Colonic mucosa (tissue), 4 donors: ENCODE results near the gene AATF. TPM values are rescaled to one million over a fixed set of nuclear protein-coding genes. Genes with fewer than 3 reads are reported as not detected.

Source experiments
- DNase-seq: peaks from one replicate; pipeline ENCODE4 v3.0.0-alpha.2; 2020
- H3K27ac ChIP-seq: fragments of 200-600 bp; one replicate; pipeline ENCODE4 v1.8.0; 2021
- H3K27me3 ChIP-seq: fragments of 200-600 bp; one replicate; pipeline ENCODE4 v1.8.0; 2021
- H3K36me3 ChIP-seq: fragments of 200-600 bp; one replicate; pipeline ENCODE4 v1.8.0; 2021
- H3K4me1 ChIP-seq: fragments of 200-600 bp; one replicate; pipeline ENCODE4 v1.8.0; 2021; ENCODE audit warnings: mild to moderate bottlenecking
- H3K4me3 ChIP-seq: fragments of 200-600 bp; one replicate; pipeline ENCODE4 v1.8.0; 2021
- H3K9ac ChIP-seq, 2 donors: one replicate each; pipeline ENCODE4 v1.7.0; 2013; ENCODE audit warnings: control low read depth in 2 of 2, low read depth in 2 of 2, low read length in 2 of 2
- H3K9me3 ChIP-seq: fragments of 200-600 bp; one replicate; pipeline ENCODE4 v1.8.0; 2021
- CTCF ChIP-seq: fragments of 200-600 bp; IDR thresholded peaks from one replicate; pipeline ENCODE4 v1.8.0; 2022; ENCODE audit warnings: antibody characterized with exemption, mild to moderate bottlenecking
- intact Hi-C: fragments of 100-400 bp; cut with DNase I; formaldehyde crosslinking; loops from one replicate; pipeline ENCODE4 v1.14.1; 2022
- total RNA-seq, 2 donors: library from RNA; stranded (reverse); fragmentation: NEBNext Ultra II Directional in 1 of 2; extraction: Animal tissue kit (Norgen Biotek cat#: 25700) in 1 of 2; gene quantifications; one replicate each; pipeline ENCODE4 v1.2.1, GENCODE V29; 2021
- donor health status: healthy.
- donor health status: DM: no; HTN: no; CAD: no.
- donor health status: DM: no; HTN: no; CAD: no.

The AATF gene
- total RNA-seq, 2 donors from 2014 or later = 30.0 to 54.8 TPM

GRCh38 chr17:36950027-36950426 is 1.3 kb downstream of the AATF start:
- no peak for DNase-seq
- Histone ChIP-seq H3K27me3 (peaks cover 16% of the 10 kb centered on the region), H3K9ac (peak overlapping the region; percentile 86 to 95), H3K4me3 (peak overlapping the region; percentile 69), H3K4me1 (no peaks in the 10 kb centered on the region), H3K27ac (no peak overlapping the region), H3K9me3 (no peaks in the 10 kb centered on the region), H3K36me3 (no peaks in the 10 kb centered on the region)
- no peak for TF ChIP-seq CTCF
- intact Hi-C loops = no loop called here

GRCh38 chr17:36951084-36951789 is 2.5 kb downstream of the AATF start:
- Histone ChIP-seq H3K4me1 (no peaks in the 10 kb centered on the region), H3K27me3 (peaks cover 4% of the 10 kb centered on the region), H3K9ac (no peak overlapping the region), H3K4me3 (no peak overlapping the region), H3K9me3 (no peaks in the 10 kb centered on the region), H3K27ac (no peak overlapping the region), H3K36me3 (peaks cover 4% of the 10 kb centered on the region)
- TF ChIP-seq CTCF = no peak
- intact Hi-C loops = no loop called here
- no peak for DNase-seq

GRCh38 chr17:36971508-36971907 is 22.8 kb downstream of the AATF start:
- H3K27ac ChIP-seq = no peak overlapping the region
- H3K27me3 ChIP-seq = no peaks in the 10 kb centered on the region
- no peak for TF ChIP-seq CTCF
- H3K9ac ChIP-seq = no peak overlapping the region
- H3K4me3 ChIP-seq = no peak overlapping the region
- H3K36me3 ChIP-seq = no peaks in the 10 kb centered on the region
- H3K9me3 ChIP-seq = no peaks in the 10 kb centered on the region
- no peak for DNase-seq
- no peaks in the 10 kb centered on the region for H3K4me1 ChIP-seq
- intact Hi-C loops = no loop called here

GRCh38 chr17:36972186-36972700 is 23.5 kb downstream of the AATF start:
- no peak for TF ChIP-seq CTCF
- Histone ChIP-seq H3K9ac (no peak overlapping the region), H3K27ac (no peak overlapping the region), H3K4me1 (no peaks in the 10 kb centered on the region), H3K4me3 (no peak overlapping the region), H3K36me3 (no peaks in the 10 kb centered on the region), H3K27me3 (no peaks in the 10 kb centered on the region), H3K9me3 (no peaks in the 10 kb centered on the region)
- intact Hi-C loops = no loop called here
- no peak for DNase-seq

GRCh38 chr17:36972905-36973304 is 24.2 kb downstream of the AATF start:
- intact Hi-C loops = no loop called here
- H3K4me3 ChIP-seq = no peak overlapping the region
- H3K4me1 ChIP-seq = no peaks in the 10 kb centered on the region
- no peak overlapping the region for H3K27ac ChIP-seq
- H3K9me3 ChIP-seq = no peaks in the 10 kb centered on the region
- no peaks in the 10 kb centered on the region for H3K27me3 ChIP-seq
- no peak overlapping the region for H3K9ac ChIP-seq
- TF ChIP-seq CTCF = no peak
- H3K36me3 ChIP-seq = no peaks in the 10 kb centered on the region
- no peak for DNase-seq
